ENCODE measurements around the gene VCAM1.

DNA sequence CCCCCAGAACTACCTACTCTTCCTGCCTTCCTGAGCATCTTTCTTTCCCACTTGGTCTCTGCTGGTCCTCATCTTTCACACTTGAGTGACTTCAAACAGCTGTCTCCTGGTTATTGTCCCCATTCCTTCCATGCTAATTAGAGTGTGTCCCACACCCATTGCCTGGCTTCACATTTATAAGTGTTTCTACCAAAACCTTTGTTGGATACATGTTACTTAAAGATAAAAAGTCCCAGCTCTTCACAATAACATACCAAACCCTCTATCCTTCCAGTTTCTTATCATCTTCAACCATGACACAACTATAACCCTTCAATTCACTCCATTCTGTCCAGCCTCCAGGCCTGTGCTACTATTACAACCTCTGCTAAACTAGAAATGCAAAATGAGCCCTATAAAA lies 41.0 kb downstream of the VCAM1 start:
- TF ChIP-seq, protein P1, sequence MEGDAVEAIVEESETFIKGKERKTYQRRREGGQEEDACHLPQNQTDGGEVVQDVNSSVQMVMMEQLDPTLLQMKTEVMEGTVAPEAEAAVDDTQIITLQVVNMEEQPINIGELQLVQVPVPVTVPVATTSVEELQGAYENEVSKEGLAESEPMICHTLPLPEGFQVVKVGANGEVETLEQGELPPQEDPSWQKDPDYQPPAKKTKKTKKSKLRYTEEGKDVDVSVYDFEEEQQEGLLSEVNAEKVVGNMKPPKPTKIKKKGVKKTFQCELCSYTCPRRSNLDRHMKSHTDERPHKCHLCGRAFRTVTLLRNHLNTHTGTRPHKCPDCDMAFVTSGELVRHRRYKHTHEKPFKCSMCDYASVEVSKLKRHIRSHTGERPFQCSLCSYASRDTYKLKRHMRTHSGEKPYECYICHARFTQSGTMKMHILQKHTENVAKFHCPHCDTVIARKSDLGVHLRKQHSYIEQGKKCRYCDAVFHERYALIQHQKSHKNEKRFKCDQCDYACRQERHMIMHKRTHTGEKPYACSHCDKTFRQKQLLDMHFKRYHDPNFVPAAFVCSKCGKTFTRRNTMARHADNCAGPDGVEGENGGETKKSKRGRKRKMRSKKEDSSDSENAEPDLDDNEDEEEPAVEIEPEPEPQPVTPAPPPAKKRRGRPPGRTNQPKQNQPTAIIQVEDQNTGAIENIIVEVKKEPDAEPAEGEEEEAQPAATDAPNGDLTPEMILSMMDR (IDR thresholded peaks at IDR 0.05): no peak
- TF ChIP-seq POLR2A (IDR thresholded peaks at IDR 0.05): no peak
